NCI-H1092 treated with DMSO at 0.1 percent for 48 hours (cell line): Measurements from ENCODE around the gene COX4I2.
A peak's percentile ranks its signal among the peaks of the same experiment; 100 is the strongest.
"Not testable (repeated sequence)": the region's sequence is repeated elsewhere in the genome, so short reads cannot be mapped to it uniquely, and the experiment has no call there.

Experiments
- DNase-seq: peaks from one replicate; lab custom pipeline; 2025; lab: John Stamatoyannopoulos, UW

COX4I2 gene

GRCh38 chr20:31654534-31654933 is 16.8 kb downstream of the COX4I2 start:
- no peak for DNase-seq

DNA sequence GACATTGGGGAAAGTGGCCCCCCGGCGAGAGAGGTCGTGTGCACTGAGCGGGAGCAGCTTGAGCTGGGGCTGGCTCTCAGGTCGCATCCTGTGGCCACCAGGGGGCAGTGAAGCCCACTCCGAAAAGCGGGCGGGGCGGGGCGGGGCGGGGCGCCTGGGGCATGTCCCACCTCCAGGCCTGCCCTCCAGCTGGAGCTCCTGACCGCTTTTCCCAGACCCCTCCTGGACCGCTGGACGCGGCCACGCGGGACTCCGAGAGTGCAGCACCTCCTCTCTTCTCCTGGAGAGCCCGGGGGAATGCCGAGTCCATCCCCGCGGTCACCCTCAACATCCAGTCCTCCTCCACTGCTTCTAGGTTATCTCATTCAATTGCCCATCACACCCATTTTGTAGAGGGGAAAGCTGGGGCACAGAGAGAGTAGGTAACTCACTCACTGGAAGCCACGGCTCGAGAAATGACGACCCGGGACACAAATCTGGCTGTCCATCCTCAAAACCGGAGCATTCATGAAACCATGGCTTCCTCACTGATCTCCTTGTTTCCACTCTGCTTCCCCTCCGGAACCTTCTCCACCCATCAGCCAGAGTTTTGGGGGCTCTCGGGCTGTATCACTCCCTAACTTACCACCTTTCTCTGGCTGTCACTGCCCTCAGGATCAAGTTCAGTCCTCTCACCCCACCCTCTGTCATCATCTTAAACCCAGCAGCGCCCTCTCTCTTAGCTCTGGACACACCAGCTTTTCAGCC is 24.1 kb downstream of the COX4I2 start:
- DNase-seq = peak; percentile 64

DNA sequence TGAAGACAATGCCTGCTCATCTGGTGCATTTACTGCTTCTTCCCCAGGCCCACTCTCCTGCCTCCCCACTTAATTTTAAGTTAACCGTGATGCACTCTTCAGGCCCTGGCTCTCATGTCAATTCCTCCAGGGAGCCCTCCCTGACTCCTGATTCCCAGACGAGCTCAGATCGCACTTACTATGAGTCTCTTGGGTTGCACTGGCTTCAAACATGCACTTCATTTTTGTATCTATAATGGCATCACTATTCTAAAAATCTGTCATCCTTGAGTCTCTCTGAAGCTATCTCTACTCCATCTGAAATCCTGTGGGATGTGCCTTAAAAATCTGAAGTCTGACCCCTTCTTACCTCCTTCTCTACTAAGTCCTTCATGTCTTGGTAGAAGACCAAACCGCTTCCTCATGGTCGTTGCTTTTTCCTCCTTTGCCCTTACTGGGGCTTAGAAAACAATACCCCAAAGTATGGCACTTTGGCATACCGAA is 24.7 kb downstream of the COX4I2 start:
- no peak for DNase-seq

GRCh38 chr20:31663524-31663837 is 25.8 kb downstream of the COX4I2 start:
- DNase-seq = no peak

- DNase-seq = peak; percentile 69
These were observed 26.4 kb downstream of the COX4I2 start for GRCh38 chr20:31663838-31664695.

- no peak for DNase-seq
These were observed 27.1 kb downstream of the COX4I2 start for GRCh38 chr20:31664696-31665354.

DNA sequence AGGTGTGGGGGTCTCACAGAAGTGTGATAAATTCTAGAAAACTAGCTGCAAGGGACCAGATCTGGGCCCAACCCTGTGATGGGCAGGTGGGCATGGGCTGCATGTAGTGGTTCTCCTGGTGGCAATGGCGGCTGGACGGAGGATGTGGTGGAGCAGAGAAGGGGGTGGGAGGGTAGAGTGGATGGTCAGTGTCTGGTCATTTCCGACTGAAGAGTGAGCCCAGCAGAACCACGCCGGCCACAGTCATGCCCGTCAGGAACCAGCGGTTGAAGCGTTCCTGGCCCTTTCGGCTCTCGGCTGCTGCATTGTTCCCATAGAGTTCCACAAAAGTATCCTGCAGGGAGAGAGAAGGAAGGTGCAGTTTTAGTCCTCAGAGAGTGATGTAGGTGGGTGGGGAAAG is 28.0 kb downstream of the COX4I2 start:
- no peak for DNase-seq

- no peak for DNase-seq
These were observed 28.7 kb downstream of the COX4I2 start for GRCh38 chr20:31666258-31667042.

DNA sequence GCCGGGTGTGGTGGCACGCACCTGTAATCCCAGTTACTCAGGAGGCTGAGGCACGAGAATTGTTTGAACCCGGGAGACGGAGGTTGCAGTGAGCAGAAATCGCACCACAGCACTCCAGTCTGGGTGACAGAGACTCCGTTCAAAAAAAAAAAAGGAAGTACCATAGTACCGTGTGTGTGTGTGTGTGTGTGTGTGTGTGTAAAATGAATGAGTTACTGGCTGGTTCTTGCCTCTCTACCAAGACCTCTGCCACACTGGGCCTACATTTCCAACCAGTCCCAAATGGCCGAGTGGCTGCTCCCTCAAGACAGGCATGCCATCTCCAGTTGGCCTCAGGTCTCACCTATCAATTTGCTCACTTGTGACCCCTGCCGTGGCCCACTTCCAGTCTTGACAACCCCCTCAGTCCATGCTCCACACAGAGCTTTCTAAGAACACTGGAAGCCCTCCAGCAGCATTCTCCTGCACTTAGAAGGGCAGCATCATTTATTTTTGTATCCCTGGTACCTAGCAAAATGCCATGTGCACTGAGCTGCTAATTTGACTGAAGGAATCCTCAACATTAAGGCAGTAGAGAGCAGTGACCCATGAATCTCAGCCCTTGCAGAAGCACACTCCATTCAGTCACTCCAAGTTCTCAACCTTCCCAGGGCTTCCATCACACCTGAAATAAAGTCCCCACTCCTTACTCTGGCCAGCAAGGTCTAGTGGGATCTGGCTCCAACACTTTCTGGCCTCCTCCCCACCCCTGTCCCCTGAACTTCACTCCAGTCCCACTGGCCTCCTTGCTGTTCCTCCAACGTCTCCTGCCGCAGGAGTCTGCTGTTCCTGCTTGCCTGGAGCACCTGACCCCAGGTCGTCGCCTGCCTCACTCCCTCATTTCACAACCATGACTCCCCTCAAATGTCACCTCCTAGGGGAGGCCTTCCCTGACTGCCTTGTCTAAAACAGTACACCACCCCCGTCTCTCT is 29.9 kb downstream of the COX4I2 start:
- DNase-seq = no peak

DNA sequence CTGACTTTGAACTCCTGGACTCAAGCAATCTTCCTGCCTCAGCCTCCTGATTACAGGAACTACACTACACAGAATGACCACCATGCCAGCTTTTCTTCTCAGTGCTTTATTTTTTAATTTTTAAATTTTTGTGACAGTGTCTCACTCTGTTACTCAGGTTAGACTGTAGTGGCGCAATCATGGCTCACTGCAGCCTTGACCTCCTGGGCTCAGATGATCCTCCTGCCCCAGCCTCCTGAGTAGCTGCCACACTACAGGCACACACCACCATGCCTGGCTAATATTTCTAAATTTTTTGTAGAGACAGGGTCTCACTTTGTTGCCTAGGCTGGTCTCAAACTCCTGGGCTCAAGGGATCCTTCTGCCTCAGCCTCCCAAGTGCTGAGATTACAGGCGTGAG is 31.2 kb downstream of the COX4I2 start:
- DNase-seq = not testable (repeated sequence)

GRCh38 chr20:31669876-31670275 is 32.2 kb downstream of the COX4I2 start:
- no peak for DNase-seq

DNA sequence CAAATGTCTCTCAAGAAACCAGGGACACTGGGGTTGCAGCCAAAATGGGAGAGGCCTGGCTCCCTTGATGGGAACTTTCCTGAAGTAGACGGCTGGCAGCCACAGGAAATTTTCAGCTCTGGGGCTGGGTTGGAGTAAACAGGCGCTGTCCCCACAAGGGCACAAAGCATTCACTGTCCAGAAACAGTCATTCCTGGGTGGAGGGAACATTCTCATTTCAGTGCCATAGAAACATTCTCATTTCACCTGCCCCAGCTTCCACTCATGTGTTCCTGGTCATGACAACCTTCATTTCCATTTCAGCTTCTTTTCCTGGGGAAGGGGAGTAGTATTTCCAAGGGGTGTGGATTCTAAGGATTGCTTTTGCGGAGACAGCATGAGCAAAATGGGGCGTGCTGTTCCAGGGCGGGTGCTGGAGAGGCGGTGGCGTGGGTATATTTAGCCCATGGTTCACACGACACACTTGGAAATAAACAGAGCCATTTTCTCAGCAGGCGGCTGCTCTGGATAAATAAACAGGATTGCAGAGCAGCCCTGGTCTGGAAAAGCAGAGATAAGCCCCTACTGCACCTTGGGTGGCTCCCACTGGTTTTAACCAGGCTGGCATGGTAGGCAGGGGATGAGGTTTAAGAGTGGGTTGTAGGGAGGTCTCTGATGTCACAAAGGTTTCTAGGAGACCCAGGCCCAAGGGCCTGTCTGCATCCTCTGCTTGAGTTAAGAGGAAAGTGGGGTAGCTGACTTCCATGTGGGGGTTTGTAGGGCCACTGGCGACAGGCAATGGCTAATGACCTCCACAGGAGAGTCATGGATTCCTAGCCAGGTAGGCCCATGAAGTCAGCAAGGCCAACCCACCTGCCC is 32.9 kb downstream of the COX4I2 start:
- DNase-seq = peak; percentile 1

- no peak for DNase-seq
These were observed 33.6 kb downstream of the COX4I2 start for GRCh38 chr20:31671324-31671723.

DNA sequence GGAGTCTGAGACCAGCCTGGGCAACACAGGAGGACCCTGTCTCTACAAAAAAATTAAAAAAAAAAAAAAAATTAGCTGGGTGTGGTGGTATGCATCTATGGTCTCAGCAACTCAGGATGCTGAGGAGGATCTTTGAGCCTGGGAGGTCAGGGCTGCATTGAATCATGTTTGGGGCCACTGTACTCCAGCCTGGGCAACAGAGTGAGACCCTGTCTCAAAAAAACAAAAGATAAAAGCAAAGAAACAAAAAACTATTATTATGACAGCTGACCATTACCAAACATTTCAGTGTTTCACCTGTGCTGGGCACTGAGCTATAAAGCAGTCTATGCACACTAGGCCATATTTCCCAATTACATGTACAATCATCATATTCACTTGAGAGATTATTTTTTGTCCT is 35.7 kb downstream of the COX4I2 start:
- DNase-seq = no peak

DNA sequence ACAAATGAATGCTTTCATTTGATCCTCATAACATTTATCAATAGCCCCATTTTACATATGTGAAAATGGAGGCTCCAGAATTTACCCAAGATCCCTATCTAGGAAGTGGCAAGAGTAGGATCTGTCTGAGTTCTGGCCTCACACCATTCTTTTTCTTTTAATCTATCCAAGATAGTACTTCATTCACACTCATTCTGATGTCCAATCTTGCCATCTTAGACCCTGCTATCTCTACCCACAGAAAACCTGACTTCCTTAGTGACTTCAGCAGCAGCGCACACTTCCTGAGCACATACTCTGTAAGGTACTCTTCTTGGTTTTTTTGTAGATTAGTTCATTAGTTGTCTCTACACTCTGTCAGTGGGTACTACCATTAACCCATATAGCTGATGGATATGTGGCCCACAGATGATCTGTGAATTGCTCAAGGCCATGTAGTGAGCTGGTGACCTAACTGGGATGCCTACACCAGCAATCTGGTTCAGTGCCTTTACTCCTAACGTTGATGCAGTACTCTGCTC is 36.3 kb downstream of the COX4I2 start:
- DNase-seq = no peak

DNA sequence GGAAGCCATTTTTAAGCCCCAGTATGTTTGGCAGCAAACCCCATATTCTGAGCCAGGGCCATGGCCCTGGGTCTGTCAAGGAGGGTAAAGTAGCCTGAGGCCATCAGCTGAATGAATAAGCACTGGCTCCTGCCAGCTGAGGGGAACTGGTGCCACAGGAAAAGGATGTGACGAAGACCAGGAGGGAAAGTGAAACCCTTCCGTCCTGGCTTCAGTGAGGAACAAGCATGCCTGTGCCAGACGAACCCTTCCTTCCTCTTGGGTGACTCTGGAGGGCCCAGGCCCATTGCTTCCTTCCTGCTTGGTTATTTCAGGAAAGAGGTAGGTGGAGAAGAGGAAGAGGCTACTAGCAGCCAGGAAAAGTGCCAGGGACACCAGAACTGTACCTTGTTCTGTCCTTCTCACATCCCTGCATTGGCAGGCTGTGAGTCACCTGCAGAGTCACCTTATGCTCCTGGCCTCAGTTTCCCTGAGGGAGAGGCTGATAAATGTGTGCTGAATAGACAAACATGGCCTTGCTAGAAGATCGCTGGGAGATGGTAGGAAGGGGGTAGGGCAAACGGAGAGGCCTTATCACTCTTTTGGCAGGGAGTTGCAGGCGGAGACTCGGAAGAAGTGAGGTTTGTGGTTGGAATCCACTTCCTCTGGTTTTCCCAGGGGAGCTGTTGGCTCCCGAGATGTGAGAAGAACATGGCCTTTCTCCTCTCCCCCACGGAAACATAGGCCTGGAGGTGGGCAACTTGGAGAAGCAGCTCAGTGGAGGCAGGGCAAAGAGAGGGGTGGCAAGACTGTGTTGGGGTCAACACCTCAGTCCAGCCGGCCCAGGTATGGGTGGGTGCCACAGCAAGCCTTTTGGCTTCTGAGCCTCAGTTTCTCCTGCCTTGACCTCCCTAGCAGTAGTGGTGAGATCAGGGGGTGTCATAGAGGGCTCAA is 37.4 kb downstream of the COX4I2 start:
- DNase-seq = no peak

DNA sequence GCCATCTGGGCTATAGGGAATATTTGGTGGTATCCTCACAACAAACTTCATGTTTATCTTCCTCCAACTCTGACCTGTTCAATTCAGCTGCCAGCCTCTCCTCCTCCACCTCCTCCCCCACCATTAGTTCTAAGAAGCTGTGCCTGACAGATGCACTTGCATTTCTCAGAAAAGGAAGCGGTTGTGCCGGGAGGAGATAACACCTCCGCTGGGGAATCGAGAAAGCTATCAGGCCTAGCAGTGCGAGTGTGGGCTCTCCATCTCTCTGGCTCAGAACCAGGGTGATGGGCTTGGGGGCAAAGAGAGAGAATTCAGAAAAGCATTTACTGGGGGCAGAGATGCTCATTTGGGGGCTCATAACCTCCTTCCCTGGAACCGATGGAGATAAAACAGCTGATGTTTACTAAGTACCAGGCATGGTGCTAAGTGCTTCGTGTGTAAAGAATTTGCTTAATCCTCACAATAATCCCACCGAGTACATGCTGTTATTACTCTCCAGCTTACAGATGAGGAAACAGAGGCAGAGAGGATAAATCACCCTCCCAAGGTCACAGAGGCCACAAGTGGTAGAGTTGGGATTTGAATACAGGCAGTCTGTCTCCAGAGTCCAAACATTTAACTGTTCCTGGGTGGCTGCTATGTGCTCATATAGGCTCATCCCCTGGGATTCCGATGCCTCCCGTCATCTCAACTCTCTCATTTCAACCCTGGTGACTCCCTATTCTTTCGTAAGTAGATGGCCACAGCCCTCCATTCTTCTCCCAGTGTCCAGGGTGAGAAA is 38.3 kb downstream of the COX4I2 start:
- DNase-seq = no peak

DNA sequence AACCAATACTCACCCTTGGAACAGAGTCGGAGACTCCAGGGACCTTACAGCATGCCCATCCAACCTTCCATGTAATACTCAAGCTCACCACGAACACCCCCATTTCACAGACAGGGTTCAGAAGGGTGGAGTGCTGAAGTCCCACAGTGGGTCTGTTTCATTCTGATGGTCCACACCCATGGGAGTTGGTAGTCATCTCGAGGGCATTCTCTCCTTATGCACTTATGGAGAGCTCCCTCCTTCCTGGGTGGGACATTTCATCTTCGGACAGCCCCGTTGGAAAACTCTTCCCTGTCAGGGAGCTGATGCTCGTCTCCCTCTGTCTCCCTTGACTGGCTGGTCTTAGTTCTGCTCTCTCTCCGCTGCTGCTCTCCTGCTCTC is 38.9 kb downstream of the COX4I2 start:
- no peak for DNase-seq
